ENCODE measurements around the gene RNF39.
A peak's percentile ranks its signal among the peaks of the same experiment; 100 is the strongest.

RNF39 gene

DNA sequence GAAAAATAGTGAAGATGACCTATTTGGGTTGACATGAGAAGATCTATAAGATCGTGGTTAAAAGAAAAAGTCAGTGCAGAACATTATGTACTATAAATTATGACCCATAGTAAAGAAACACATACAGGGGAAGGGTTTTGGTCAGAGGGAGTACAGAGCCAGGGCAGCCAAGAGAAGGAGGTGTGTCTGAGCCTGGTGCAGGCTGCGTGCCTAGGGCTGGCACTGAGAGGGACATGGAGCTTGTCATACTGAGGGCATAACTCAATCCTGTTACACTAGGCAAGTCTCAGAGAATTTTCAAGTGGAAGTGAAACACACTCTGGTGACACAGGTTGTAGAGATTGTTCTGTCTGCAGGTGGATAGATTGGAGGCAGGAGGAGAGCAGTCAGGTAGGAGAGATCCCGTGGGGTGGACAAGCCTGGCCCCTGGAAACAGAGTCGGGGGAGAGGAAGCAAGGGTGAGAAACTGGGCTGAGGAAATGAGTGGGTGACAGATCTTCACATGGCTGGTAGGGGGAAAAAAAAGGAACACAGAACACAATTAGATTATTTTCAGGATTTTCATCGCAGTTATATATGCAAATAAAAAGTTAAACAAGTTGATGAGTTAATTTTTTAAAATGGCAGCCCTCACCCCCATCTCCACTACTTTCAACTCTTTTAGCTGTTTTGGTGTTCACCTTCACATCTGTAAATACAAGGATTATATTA is 18.5 kb upstream of the RNF39 start:
- H2BK15ac ChIP-seq (ENCODE audit: low read depth, poor library complexity, severe bottlenecking), result no peak overlapping the region

DNA sequence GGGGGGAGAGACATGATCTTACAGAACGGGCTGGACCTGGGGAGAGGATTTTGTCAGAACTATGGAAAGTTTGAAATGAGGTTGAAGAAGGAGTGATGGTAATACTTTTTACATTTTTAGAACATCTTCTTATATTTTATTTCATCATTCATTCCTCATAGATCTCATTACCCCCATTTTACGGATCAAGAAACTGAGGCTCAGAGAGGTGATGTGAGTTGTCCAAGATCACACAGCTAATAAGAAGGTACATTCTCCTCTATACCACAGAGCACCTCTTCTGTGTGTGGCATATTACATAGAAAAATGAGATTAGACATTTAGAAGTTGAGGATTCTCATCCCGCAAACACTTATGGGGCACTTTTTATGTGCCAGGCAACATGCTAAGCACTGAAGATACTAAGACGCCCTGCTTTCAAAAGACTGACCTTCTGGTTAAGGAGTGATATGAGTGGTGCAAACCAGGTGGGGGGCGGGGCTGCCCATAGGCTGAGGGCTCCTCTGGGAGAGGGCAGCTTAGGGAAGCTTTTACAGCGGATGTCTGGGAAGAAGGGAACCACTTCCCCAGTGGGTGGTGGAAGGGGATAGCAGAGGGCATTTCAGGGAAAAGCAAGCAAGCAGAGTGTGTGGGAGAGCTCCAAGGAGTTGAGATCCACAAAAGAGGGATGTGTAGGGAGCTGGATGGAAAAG is 17.4 kb upstream of the RNF39 start:
- H3K4me1 ChIP-seq (ENCODE audit: control insufficient read depth, insufficient read depth, low read depth, low read length), result peaks cover 5% of the 10 kb centered on the region
- H3K27ac ChIP-seq (ENCODE audit: low read length, poor library complexity, severe bottlenecking), result no peak overlapping the region
- no peaks in the 10 kb centered on the region for H3K36me3 ChIP-seq (ENCODE audit: control insufficient read depth in 1 of 2, insufficient read depth in 2 of 2, low read depth in 1 of 2, low read length in 2 of 2)
- H2BK15ac ChIP-seq (ENCODE audit: low read depth, poor library complexity, severe bottlenecking), result no peak overlapping the region
- no peak for DNase-seq
- H3K4me2 ChIP-seq (ENCODE audit: low read length, poor library complexity, severe bottlenecking), result no peak overlapping the region
- 68% methylated on average over 6 of the region's 6 CpGs for WGBS
- H4K91ac ChIP-seq (ENCODE audit: low read length), result no peak overlapping the region
- H2BK120ac ChIP-seq (ENCODE audit: low read depth, low read length), result no peak overlapping the region
- no peak overlapping the region for H3K18ac ChIP-seq (ENCODE audit: low read depth in 1 of 2, low read length in 2 of 2)
- H3K4me3 ChIP-seq (ENCODE audit: insufficient read depth in 1 of 2, low read depth in 1 of 2, low read length in 2 of 2), result no peak overlapping the region
- H2BK5ac ChIP-seq (ENCODE audit: low read depth, low read length, poor library complexity, severe bottlenecking), result no peak overlapping the region
- H2AK5ac ChIP-seq (ENCODE audit: low read length, severe bottlenecking), result no peak overlapping the region
- no peak overlapping the region for H3K9ac ChIP-seq (ENCODE audit: low read length)
- no peaks in the 10 kb centered on the region for H3K9me3 ChIP-seq (ENCODE audit: control insufficient read depth, low read length)
- no peak overlapping the region for H2AFZ ChIP-seq (ENCODE audit: low read depth, low read length)
- H3K4ac ChIP-seq (ENCODE audit: low read depth in 1 of 2, low read length in 2 of 2), result no peak overlapping the region
- H2BK12ac ChIP-seq (ENCODE audit: low read length in 2 of 2), result no peak overlapping the region
- no peak overlapping the region for H3K23ac ChIP-seq (ENCODE audit: low read length in 2 of 2)
- no peaks in the 10 kb centered on the region for H3K79me1 ChIP-seq (replicated peaks; ENCODE audit: low read length, poor library complexity, severe bottlenecking)
- H3K27me3 ChIP-seq (ENCODE audit: control insufficient read depth in 1 of 2, insufficient read depth in 1 of 2, low read length in 2 of 2), result peaks cover 40 to 69% of the 10 kb centered on the region in 2 experiments
- no peak overlapping the region for H4K8ac ChIP-seq (ENCODE audit: low read length)
- no peak overlapping the region for H3K14ac ChIP-seq (ENCODE audit: low read length in 2 of 2)

More for the DNA sequence above, 18.5 kb upstream of the RNF39 start:
- Histone ChIP-seq H2AK5ac (ENCODE audit: low read length, severe bottlenecking) (no peak overlapping the region), H4K8ac (ENCODE audit: low read length) (no peak overlapping the region), H3K4me1 (ENCODE audit: control insufficient read depth, insufficient read depth, low read depth, low read length) (peaks cover 5% of the 10 kb centered on the region), H3K27me3 (ENCODE audit: control insufficient read depth in 1 of 2, insufficient read depth in 1 of 2, low read length in 2 of 2) (peaks cover 46 to 74% of the 10 kb centered on the region in 2 experiments), H3K4me2 (ENCODE audit: low read length, poor library complexity, severe bottlenecking) (no peak overlapping the region), H2AFZ (ENCODE audit: low read depth, low read length) (no peak overlapping the region), H3K4me3 (ENCODE audit: insufficient read depth in 1 of 2, low read depth in 1 of 2, low read length in 2 of 2) (no peak overlapping the region), H3K23ac (ENCODE audit: low read length in 2 of 2) (no peak overlapping the region), H3K18ac (ENCODE audit: low read depth in 1 of 2, low read length in 2 of 2) (no peak overlapping the region), H3K14ac (ENCODE audit: low read length in 2 of 2) (no peak overlapping the region), H3K9ac (ENCODE audit: low read length) (no peak overlapping the region), H3K36me3 (ENCODE audit: control insufficient read depth in 1 of 2, insufficient read depth in 2 of 2, low read depth in 1 of 2, low read length in 2 of 2) (no peaks in the 10 kb centered on the region), H2BK5ac (ENCODE audit: low read depth, low read length, poor library complexity, severe bottlenecking) (no peak overlapping the region), H3K27ac (ENCODE audit: low read length, poor library complexity, severe bottlenecking) (no peak overlapping the region), H3K9me3 (ENCODE audit: control insufficient read depth, low read length) (no peaks in the 10 kb centered on the region), H2BK12ac (ENCODE audit: low read length in 2 of 2) (no peak overlapping the region), H3K79me1 (replicated peaks; ENCODE audit: low read length, poor library complexity, severe bottlenecking) (no peaks in the 10 kb centered on the region), H4K91ac (ENCODE audit: low read length) (no peak overlapping the region), H3K4ac (ENCODE audit: low read depth in 1 of 2, low read length in 2 of 2) (no peak overlapping the region), H2BK120ac (ENCODE audit: low read depth, low read length) (no peak overlapping the region)
- 89% methylated on average over 3 of the region's 5 CpGs for WGBS
- DNase-seq, result no peak

DNA sequence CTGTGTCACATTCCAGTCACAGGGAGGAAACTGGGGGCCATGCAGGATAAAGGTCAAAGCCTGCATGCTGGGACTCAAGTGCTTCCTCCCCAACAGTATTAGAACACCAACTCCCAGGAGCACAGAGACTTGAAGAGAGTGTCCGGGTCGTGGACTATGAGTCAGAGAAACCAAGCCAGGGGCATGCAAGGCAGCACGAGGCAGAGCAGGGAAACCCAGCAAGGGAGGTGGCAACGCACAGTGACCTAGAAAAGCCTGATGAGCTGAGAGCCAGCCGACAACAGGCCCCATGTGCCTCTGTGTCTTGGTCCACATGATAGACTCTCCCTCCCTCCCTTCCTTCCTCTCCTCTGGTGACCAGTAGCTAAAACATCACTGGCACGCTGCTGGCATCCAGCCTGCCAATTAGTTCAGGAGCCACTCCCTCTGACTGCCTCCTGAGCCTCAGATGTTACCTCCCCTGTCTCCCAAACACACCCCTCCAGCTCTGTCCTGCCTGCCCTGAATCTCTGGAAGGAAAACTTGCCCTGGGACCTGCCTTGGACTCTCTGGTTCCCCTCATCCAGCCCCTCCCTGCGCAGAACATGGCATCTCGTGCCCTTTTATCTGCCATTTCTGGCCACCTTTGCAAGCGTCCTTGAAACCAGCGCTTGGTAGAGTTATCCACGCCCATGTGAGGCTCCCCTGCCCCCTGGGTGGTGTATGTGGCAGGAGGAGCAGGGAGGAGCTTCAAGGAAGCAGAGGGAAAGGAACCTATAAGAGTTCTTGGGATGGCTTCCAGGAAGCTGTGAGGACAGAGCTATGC is 16.2 kb upstream of the RNF39 start:
- H3K36me3 ChIP-seq (ENCODE audit: control insufficient read depth in 1 of 2, insufficient read depth in 2 of 2, low read depth in 1 of 2, low read length in 2 of 2), result no peaks in the 10 kb centered on the region
- DNase-seq, result peak; percentile 69
- H2AK5ac ChIP-seq (ENCODE audit: low read length, severe bottlenecking), result no peak overlapping the region
- peak overlapping the region in 1 of 2 experiments; percentile 16 for H3K14ac ChIP-seq (ENCODE audit: low read length in 2 of 2)
- 37% methylated on average over 11 of the region's 11 CpGs for WGBS
- H4K8ac ChIP-seq (ENCODE audit: low read length), result no peak overlapping the region
- no peak overlapping the region for H2BK12ac ChIP-seq (ENCODE audit: low read length in 2 of 2)
- no peak overlapping the region for H3K27ac ChIP-seq (ENCODE audit: low read length, poor library complexity, severe bottlenecking)
- H3K27me3 ChIP-seq (ENCODE audit: control insufficient read depth in 1 of 2, insufficient read depth in 1 of 2, low read length in 2 of 2), result peaks cover 39 to 57% of the 10 kb centered on the region in 2 experiments
- H2BK15ac ChIP-seq (ENCODE audit: low read depth, poor library complexity, severe bottlenecking), result no peak overlapping the region
- H2AFZ ChIP-seq (ENCODE audit: low read depth, low read length), result no peak overlapping the region
- H2BK120ac ChIP-seq (ENCODE audit: low read depth, low read length), result no peak overlapping the region
- no peak overlapping the region for H3K18ac ChIP-seq (ENCODE audit: low read depth in 1 of 2, low read length in 2 of 2)
- no peak overlapping the region for H3K9ac ChIP-seq (ENCODE audit: low read length)
- no peak overlapping the region for H4K91ac ChIP-seq (ENCODE audit: low read length)
- H3K9me3 ChIP-seq (ENCODE audit: control insufficient read depth, low read length), result no peaks in the 10 kb centered on the region
- no peaks in the 10 kb centered on the region for H3K79me1 ChIP-seq (replicated peaks; ENCODE audit: low read length, poor library complexity, severe bottlenecking)
- H2BK5ac ChIP-seq (ENCODE audit: low read depth, low read length, poor library complexity, severe bottlenecking), result no peak overlapping the region
- no peak overlapping the region for H3K4ac ChIP-seq (ENCODE audit: low read depth in 1 of 2, low read length in 2 of 2)
- H3K23ac ChIP-seq (ENCODE audit: low read length in 2 of 2), result no peak overlapping the region
- H3K4me1 ChIP-seq (ENCODE audit: control insufficient read depth, insufficient read depth, low read depth, low read length), result peaks cover 5% of the 10 kb centered on the region
- H3K4me3 ChIP-seq (ENCODE audit: insufficient read depth in 1 of 2, low read depth in 1 of 2, low read length in 2 of 2), result no peak overlapping the region
- no peak overlapping the region for H3K4me2 ChIP-seq (ENCODE audit: low read length, poor library complexity, severe bottlenecking)

DNA sequence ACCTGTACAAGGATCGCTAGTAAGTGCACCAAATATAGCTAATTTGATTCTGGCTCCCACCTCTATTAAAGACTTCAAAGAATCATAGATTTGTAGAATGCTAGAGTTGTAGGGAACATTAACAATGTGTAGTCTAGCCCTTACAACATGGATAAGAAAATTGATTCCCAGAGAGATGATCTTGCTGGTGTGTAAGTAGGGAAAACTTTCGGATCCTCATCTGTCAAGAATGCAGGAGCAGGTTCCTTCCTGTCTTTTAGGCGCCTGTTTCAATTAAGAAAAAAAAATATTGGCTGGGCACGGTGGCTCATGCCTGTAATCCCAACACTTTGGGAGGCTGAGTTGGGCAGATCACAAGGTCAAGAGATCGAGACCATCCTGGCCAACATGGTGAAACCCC is 12.3 kb upstream of the RNF39 start:
- H4K8ac ChIP-seq (ENCODE audit: low read length), result no peak overlapping the region
- no peak overlapping the region for H3K14ac ChIP-seq (ENCODE audit: low read length in 2 of 2)
- H3K9me3 ChIP-seq (ENCODE audit: control insufficient read depth, low read length), result no peaks in the 10 kb centered on the region
- no peak overlapping the region for H2BK15ac ChIP-seq (ENCODE audit: low read depth, poor library complexity, severe bottlenecking)
- H3K27me3 ChIP-seq (ENCODE audit: control insufficient read depth in 1 of 2, insufficient read depth in 1 of 2, low read length in 2 of 2), result peaks cover 22 to 34% of the 10 kb centered on the region in 2 experiments
- no peak overlapping the region for H3K18ac ChIP-seq (ENCODE audit: low read depth in 1 of 2, low read length in 2 of 2)
- H3K36me3 ChIP-seq (ENCODE audit: control insufficient read depth in 1 of 2, insufficient read depth in 2 of 2, low read depth in 1 of 2, low read length in 2 of 2), result no peaks in the 10 kb centered on the region
- DNase-seq, result no peak
- no peak overlapping the region for H3K23ac ChIP-seq (ENCODE audit: low read length in 2 of 2)
- WGBS, result 83% methylated on average over 5 of the region's 5 CpGs
- H3K4me1 ChIP-seq (ENCODE audit: control insufficient read depth, insufficient read depth, low read depth, low read length), result peaks cover 4% of the 10 kb centered on the region
- H3K27ac ChIP-seq (ENCODE audit: low read length, poor library complexity, severe bottlenecking), result no peak overlapping the region
- H3K79me1 ChIP-seq (replicated peaks; ENCODE audit: low read length, poor library complexity, severe bottlenecking), result no peaks in the 10 kb centered on the region
- no peak overlapping the region for H2BK120ac ChIP-seq (ENCODE audit: low read depth, low read length)
- H3K4ac ChIP-seq (ENCODE audit: low read depth in 1 of 2, low read length in 2 of 2), result no peak overlapping the region
- H2AK5ac ChIP-seq (ENCODE audit: low read length, severe bottlenecking), result no peak overlapping the region
- H2AFZ ChIP-seq (ENCODE audit: low read depth, low read length), result no peak overlapping the region
- H3K4me3 ChIP-seq (ENCODE audit: insufficient read depth in 1 of 2, low read depth in 1 of 2, low read length in 2 of 2), result no peak overlapping the region
- H2BK5ac ChIP-seq (ENCODE audit: low read depth, low read length, poor library complexity, severe bottlenecking), result no peak overlapping the region
- no peak overlapping the region for H3K9ac ChIP-seq (ENCODE audit: low read length)
- H4K91ac ChIP-seq (ENCODE audit: low read length), result no peak overlapping the region
- no peak overlapping the region for H3K4me2 ChIP-seq (ENCODE audit: low read length, poor library complexity, severe bottlenecking)
- no peak overlapping the region for H2BK12ac ChIP-seq (ENCODE audit: low read length in 2 of 2)
